A549 (cell line): ENCODE data around the gene CHN1. TPM values are rescaled to one million over a fixed set of nuclear protein-coding genes. Genes with fewer than 3 reads are reported as not detected.

ENCODE experiments used
- ATAC-seq, 2 experiments: fragments of 200-7000 bp in 1 of 2; fragments of >200 bp in 1 of 2; cut with Nextera tagmentation in 1 of 2; cut with Tn5 transposase in 1 of 2; 3 replicates each; pipeline versions ENCODE4 v1.8.0 to v1.9.1; 2018 to 2020; ENCODE audit warnings: mild to moderate bottlenecking in 1 of 2, moderate library complexity in 1 of 2
- CTCF ChIA-PET: fragments of 300-600 bp; sonication (Branson Sonifier 250); formaldehyde crosslinking; extraction: SDS; loops from one replicate; lab custom pipeline; 2021; ENCODE audit warnings: antibody characterized with exemption, inconsistent platforms; lab: Yijun Ruan, JAX
- POLR2A ChIA-PET: fragments of 350-600 bp; formaldehyde crosslinking; extraction: SDS; loops from one replicate; lab custom pipeline; 2021; ENCODE audit warnings: antibody characterized with exemption, inconsistent platforms; lab: Yijun Ruan, JAX
- DNase-seq, 2 experiments: peaks; one replicate each; pipeline versions ENCODE4 v3.0.0 to v3.0.0-alpha.2; 2011 to 2016; ENCODE audit warnings: low read depth in 1 of 2, low spot score in 1 of 2
- FAIRE-seq: peaks from 2 replicates; lab custom pipeline; 2011; peaks lifted over from hg19 to GRCh38; lab: Jason Lieb, UNC
- H3K27ac ChIP-seq, 2 experiments: fragments of >200 bp; sonication (Bioruptor Twin); formaldehyde crosslinking; 3 replicates each; pipeline ENCODE4 v1.5.1; 2016 to 2017
- H3K4me1 ChIP-seq: fragments of >200 bp; sonication (Bioruptor Twin); formaldehyde crosslinking; 3 replicates; pipeline ENCODE4 v1.6.1; 2016
- H3K4me2 ChIP-seq: fragments of >200 bp; sonication (Bioruptor Twin); formaldehyde crosslinking; 3 replicates; pipeline ENCODE4 v1.6.1; 2016
- H3K4me3 ChIP-seq: fragments of >200 bp; sonication (Bioruptor Twin); formaldehyde crosslinking; 3 replicates; pipeline ENCODE4 v1.5.1; 2016
- H3K9me3 ChIP-seq: fragments of >200 bp; sonication (Bioruptor Twin); formaldehyde crosslinking; 3 replicates; pipeline ENCODE4 v1.6.1; 2016
- BCL3 ChIP-seq: fragments of >200 bp; sonication (Bioruptor Twin); formaldehyde crosslinking; IDR thresholded peaks from 3 replicates; pipeline ENCODE4 v1.6.1; 2016
- CEBPB ChIP-seq, 2 experiments: fragments of >200 bp in 1 of 2; sonication (Bioruptor Twin) in 1 of 2; formaldehyde crosslinking in 1 of 2; IDR thresholded peaks; 2 replicates each; pipeline ENCODE4 v1.6.1; 2012 to 2016
- CHD2 ChIP-seq: fragments of 150-350 bp; IDR thresholded peaks from 2 replicates; pipeline ENCODE4 v1.6.1; 2014; ENCODE audit warnings: low read length; ENCODE audit not compliant: partially characterized antibody
- CTCF ChIP-seq: fragments of >200 bp; sonication (Bioruptor Twin); formaldehyde crosslinking; IDR thresholded peaks from 3 replicates; pipeline ENCODE4 v1.5.1; 2016
- ELK1 ChIP-seq: fragments of 150-350 bp; IDR thresholded peaks from 2 replicates; pipeline ENCODE4 v1.6.1; 2014; ENCODE audit warnings: low read depth, mild to moderate bottlenecking, low read length
- FOSL2 ChIP-seq, 2 experiments: fragments of 450-650 bp in 1 of 2; fragments of >200 bp in 1 of 2; sonication (Bioruptor Twin) in 1 of 2; formaldehyde crosslinking; IDR thresholded peaks; 2 replicates each; pipeline versions ENCODE4 v1.5.0 to v1.6.1; 2016 to 2020; ENCODE audit warnings: mild to moderate bottlenecking in 1 of 2, moderate library complexity in 1 of 2
- HES2 ChIP-seq: fragments of >200 bp; sonication (Bioruptor Twin); formaldehyde crosslinking; IDR thresholded peaks from 2 replicates; pipeline ENCODE4 v1.6.1; 2016
- HEYL ChIP-seq: fragments of 250-450 bp; sonication (Bioruptor Pico); IDR thresholded peaks from 2 replicates; pipeline ENCODE4 v1.8.0; 2021; ENCODE audit warnings: mild to moderate bottlenecking, moderate library complexity
- HOXA7 ChIP-seq: fragments of 250-450 bp; sonication (Bioruptor Pico); IDR thresholded peaks from 2 replicates; pipeline ENCODE4 v1.5.0; 2020; ENCODE audit warnings: mild to moderate bottlenecking, moderate library complexity
- JUN ChIP-seq, 2 experiments: fragments of >200 bp; sonication (Bioruptor Twin); formaldehyde crosslinking; IDR thresholded peaks; 2 replicates in 1 of 2; 3 replicates in 1 of 2; pipeline ENCODE4 v1.6.1; 2016 to 2017
- JUNB ChIP-seq: fragments of >200 bp; sonication (Bioruptor Twin); formaldehyde crosslinking; IDR thresholded peaks from 2 replicates; pipeline ENCODE4 v1.6.1; 2016
- KDM1A ChIP-seq: fragments of 200-600 bp; sonication (generic); IDR thresholded peaks from 2 replicates; pipeline ENCODE4 v1.6.1; 2016; ENCODE audit warnings: low read depth, mild to moderate bottlenecking
- MAFK ChIP-seq: fragments of 450-650 bp; IDR thresholded peaks from 2 replicates; pipeline ENCODE4 v1.6.1; 2014; ENCODE audit not compliant: partially characterized antibody
- MAX ChIP-seq: IDR thresholded peaks from 2 replicates; pipeline ENCODE4 v1.6.1; 2012
- NR3C1 ChIP-seq: fragments of >200 bp; sonication (Bioruptor Twin); formaldehyde crosslinking; IDR thresholded peaks from 3 replicates; pipeline ENCODE4 v1.6.1; 2017
- PBX3 ChIP-seq: IDR thresholded peaks from 2 replicates; pipeline ENCODE4 v1.6.1; 2012
- PHF8 ChIP-seq: fragments of 200-600 bp; sonication (generic); IDR thresholded peaks from 2 replicates; pipeline ENCODE4 v1.6.1; 2016; ENCODE audit warnings: low read depth, mild to moderate bottlenecking, antibody characterized with exemption, moderate library complexity, borderline replicate concordance
- POLR2AphosphoS2 ChIP-seq: conservative IDR thresholded peaks from 2 replicates; pipeline ENCODE4 v1.6.1; 2012; ENCODE audit warnings: low read length, improper control_type of control experiment, inconsistent platforms
- RCOR1 ChIP-seq: fragments of 150-350 bp; IDR thresholded peaks from 2 replicates; pipeline ENCODE4 v1.6.1; 2014; ENCODE audit warnings: antibody characterized with exemption, low read length, low read depth
- SMC3 ChIP-seq: fragments of >200 bp; sonication (Bioruptor Twin); formaldehyde crosslinking; IDR thresholded peaks from 3 replicates; pipeline ENCODE4 v1.6.1; 2018; ENCODE audit warnings: inconsistent platforms
- TFCP2L1 ChIP-seq: fragments of 250-450 bp; sonication (Bioruptor Pico); IDR thresholded peaks from 2 replicates; pipeline ENCODE4 v1.5.0; 2021; ENCODE audit warnings: mild to moderate bottlenecking
- ZFP36 ChIP-seq: fragments of 450-650 bp; IDR thresholded peaks from 2 replicates; pipeline ENCODE4 v1.6.1; 2014; ENCODE audit warnings: borderline replicate concordance; ENCODE audit not compliant: partially characterized antibody
- WGBS: methylation state at CpG from one replicate; pipeline ENCODE4 v1.1.6; 2017; ENCODE audit errors: missing lambda C conversion rate; 5-methylcytosine and 5-hydroxymethylcytosine counted together
- polyA plus RNA-seq, 4 experiments: library from polyadenylated mRNA; depleted of rRNA in 3 of 4; stranded (reverse); fragments of >200 nt; fragmentation: RNase III in 1 of 4; extraction: RNeasy Plus Mini Kit Qiagen cat#74134 plus additional on column Dnase treatment in 1 of 4; gene quantifications; 2 replicates in 3 of 4; 3 replicates in 1 of 4; pipeline ENCODE4 v1.2.3, GENCODE V29; 2011 to 2017

The CHN1 gene
- polyA plus RNA-seq, 2 of the 4 experiments (the other 2 are of a cell fraction): 20.9 to 46.6 TPM

- TF ChIP-seq PHF8 (no peak), POLR2AphosphoS2 (no peak), HOXA7 (CRISPR knock-in tag) (no peak), CEBPB (IDR thresholded peaks at IDR 0.05) (no peak), JUN (IDR thresholded peaks at IDR 0.05) (no peak), ZFP36 (no peak), MAX (no peak), CTCF (no peak)
Measured at GRCh38 chr2:174830561-174830960, 174.6 kb downstream of the CHN1 start (continued).

- no peak for ATAC-seq
- TF ChIP-seq PBX3: no peak
- no peak for TF ChIP-seq SMC3
- TF ChIP-seq JUNB: no peak
- TF ChIP-seq HEYL (CRISPR knock-in tag): no peak
- TF ChIP-seq FOSL2 (IDR thresholded peaks at IDR 0.05): no peak
- TF ChIP-seq FOSL2 (CRISPR knock-in tag; IDR thresholded peaks at IDR 0.05): no peak
- no peak for TF ChIP-seq TFCP2L1 (CRISPR knock-in tag)
- TF ChIP-seq MAFK: no peak
- TF ChIP-seq NR3C1: no peak
- no peak for TF ChIP-seq RCOR1
- no peak for TF ChIP-seq ELK1
- no peak for TF ChIP-seq KDM1A
- no peak for TF ChIP-seq HES2
- TF ChIP-seq BCL3: no peak
- no peak for TF ChIP-seq CHD2
- TF ChIP-seq, all 56 proteins: peak for 0
- no peak for FAIRE-seq
- POLR2A ChIA-PET: no interaction called here
- H3K27ac ChIP-seq: no peak overlapping the region
- H3K4me2 ChIP-seq: no peak overlapping the region
- no peaks in the 10 kb centered on the region for H3K9me3 ChIP-seq
- no peak for DNase-seq
- WGBS: 79% methylated on average over 3 of the region's 3 CpGs
- H3K4me3 ChIP-seq: no peak overlapping the region
- CTCF ChIA-PET: no interaction called here
- no peaks in the 10 kb centered on the region for H3K4me1 ChIP-seq
Measured at GRCh38 chr2:174829550-174829949, 175.6 kb downstream of the CHN1 start.
